DND-41 (cell line): ENCODE data around the gene IGF2.

Experiments used
- ATAC-seq: fragments of 200-7000 bp; cut with Tn5 transposase; 3 replicates; pipeline ENCODE4 v1.9.1; 2021; ENCODE audit warnings: low read depth; ENCODE audit not compliant: insufficient read depth
- DNase-seq: peaks from one replicate; pipeline ENCODE4 v3.0.0-alpha.2; 2020
- H2AFZ ChIP-seq: 2 replicates; pipeline ENCODE4 v1.6.0; 2012; ENCODE audit warnings: low read depth, low read length
- H3K27ac ChIP-seq: 2 replicates; pipeline ENCODE4 v1.5.1; 2012; ENCODE audit warnings: low read length, inconsistent platforms
- H3K27me3 ChIP-seq: fragments of 200-600 bp; sonication (generic); 2 replicates; pipeline ENCODE4 v1.6.0; 2012; ENCODE audit warnings: low read length, mild to moderate bottlenecking, inconsistent platforms; ENCODE audit not compliant: insufficient read depth, poor library complexity
- H3K36me3 ChIP-seq: 2 replicates; pipeline ENCODE4 v1.5.1; 2012; ENCODE audit warnings: low read length, inconsistent platforms; ENCODE audit not compliant: insufficient read depth
- H3K4me1 ChIP-seq: 2 replicates; pipeline ENCODE4 v1.5.1; 2012; ENCODE audit warnings: mild to moderate bottlenecking, low read length; ENCODE audit not compliant: insufficient read depth
- H3K4me2 ChIP-seq: 2 replicates; pipeline ENCODE4 v1.6.0; 2012; ENCODE audit warnings: mild to moderate bottlenecking, moderate library complexity, low read length, inconsistent platforms; ENCODE audit not compliant: insufficient read depth
- H3K4me3 ChIP-seq, 2 experiments: fragments of 200-600 bp in 1 of 2; shearing (Covaris generic) in 1 of 2; 2 replicates each; pipeline ENCODE4 v1.5.1; 2012 to 2016; ENCODE audit warnings: inconsistent platforms in 2 of 2, low read length in 2 of 2, mild to moderate bottlenecking in 2 of 2, low read depth in 1 of 2, moderate library complexity in 1 of 2
- H3K79me2 ChIP-seq: 2 replicates; pipeline ENCODE4 v1.6.0; 2012; ENCODE audit warnings: low read length, inconsistent platforms; ENCODE audit not compliant: insufficient read depth
- H3K9ac ChIP-seq: 2 replicates; pipeline ENCODE4 v1.6.0; 2012; ENCODE audit warnings: low read depth, mild to moderate bottlenecking, inconsistent platforms, low read length, moderate library complexity
- H3K9me3 ChIP-seq: 2 replicates; pipeline ENCODE4 v1.5.1; 2012; ENCODE audit warnings: low read length, moderate library complexity, mild to moderate bottlenecking, inconsistent platforms; ENCODE audit not compliant: insufficient read depth, severe bottlenecking
- H4K20me1 ChIP-seq: 2 replicates; pipeline ENCODE4 v1.6.0; 2012; ENCODE audit warnings: low read length; ENCODE audit not compliant: insufficient read depth
- CTCF ChIP-seq: IDR thresholded peaks from 2 replicates; pipeline ENCODE4 v1.5.1; 2012; ENCODE audit warnings: borderline replicate concordance, low read length, moderate library complexity, mild to moderate bottlenecking; ENCODE audit not compliant: poor library complexity, severe bottlenecking; ENCODE audit errors: extremely low read depth
- EZH2 ChIP-seq: IDR thresholded peaks from 3 replicates; pipeline ENCODE4 v1.6.1; 2012; ENCODE audit warnings: borderline replicate concordance, low read depth, mild to moderate bottlenecking, moderate library complexity, low read length, inconsistent platforms; ENCODE audit not compliant: severe bottlenecking

IGF2 gene

GRCh38 chr11:2088284-2088683, 50.9 kb downstream of the IGF2 start:
- H3K27me3 ChIP-seq, result peaks cover 9% of the 10 kb centered on the region
- ATAC-seq, result no peak
- no peak overlapping the region for H3K4me3 ChIP-seq
- no peak overlapping the region for H3K4me2 ChIP-seq
- DNase-seq, result no peak
- peaks cover 6% of the 10 kb centered on the region for H3K9me3 ChIP-seq
- H2AFZ ChIP-seq, result no peak overlapping the region
- H4K20me1 ChIP-seq, result peaks cover 46% of the 10 kb centered on the region
- H3K27ac ChIP-seq, result no peak overlapping the region
- H3K79me2 ChIP-seq, result no peaks in the 10 kb centered on the region
- peaks cover 6% of the 10 kb centered on the region for H3K4me1 ChIP-seq
- TF ChIP-seq EZH2, result no peak
- TF ChIP-seq CTCF, result no peak
- no peak overlapping the region for H3K9ac ChIP-seq
- H3K36me3 ChIP-seq, result no peaks in the 10 kb centered on the region

GRCh38 chr11:2086239-2087040, 52.7 kb downstream of the IGF2 start:
- Histone ChIP-seq H3K79me2 (no peaks in the 10 kb centered on the region), H3K27me3 (peaks cover 4% of the 10 kb centered on the region), H4K20me1 (peaks cover 30% of the 10 kb centered on the region), H3K36me3 (no peaks in the 10 kb centered on the region), H3K9ac (no peak overlapping the region), H3K4me2 (no peak overlapping the region), H3K4me3 (no peak overlapping the region), H3K9me3 (peaks cover 6% of the 10 kb centered on the region), H3K4me1 (no peaks in the 10 kb centered on the region), H3K27ac (no peak overlapping the region), H2AFZ (no peak overlapping the region)
- TF ChIP-seq CTCF (no peak), EZH2 (no peak)
- no peak for ATAC-seq
- no peak for DNase-seq

- H3K27me3 ChIP-seq, result no peaks in the 10 kb centered on the region
- H3K4me2 ChIP-seq, result no peak overlapping the region
- no peak overlapping the region for H3K27ac ChIP-seq
- no peaks in the 10 kb centered on the region for H3K36me3 ChIP-seq
- no peak for DNase-seq
- no peak overlapping the region for H3K4me3 ChIP-seq
- H3K9ac ChIP-seq, result no peak overlapping the region
- H3K4me1 ChIP-seq, result no peaks in the 10 kb centered on the region
- peaks cover 24% of the 10 kb centered on the region for H4K20me1 ChIP-seq
- TF ChIP-seq EZH2 (no peak), CTCF (no peak)
- H3K79me2 ChIP-seq, result no peaks in the 10 kb centered on the region
- ATAC-seq, result no peak
- peaks cover 6% of the 10 kb centered on the region for H3K9me3 ChIP-seq
- H2AFZ ChIP-seq, result no peak overlapping the region
These were observed 53.7 kb downstream of the IGF2 start for GRCh38 chr11:2085251-2086066.
